ENCODE results near the gene SDHAF2.
"Not testable (repeated sequence)": the region's sequence is repeated elsewhere in the genome, so short reads cannot be mapped to it uniquely, and the experiment has no call there.

Gene SDHAF2

DNA sequence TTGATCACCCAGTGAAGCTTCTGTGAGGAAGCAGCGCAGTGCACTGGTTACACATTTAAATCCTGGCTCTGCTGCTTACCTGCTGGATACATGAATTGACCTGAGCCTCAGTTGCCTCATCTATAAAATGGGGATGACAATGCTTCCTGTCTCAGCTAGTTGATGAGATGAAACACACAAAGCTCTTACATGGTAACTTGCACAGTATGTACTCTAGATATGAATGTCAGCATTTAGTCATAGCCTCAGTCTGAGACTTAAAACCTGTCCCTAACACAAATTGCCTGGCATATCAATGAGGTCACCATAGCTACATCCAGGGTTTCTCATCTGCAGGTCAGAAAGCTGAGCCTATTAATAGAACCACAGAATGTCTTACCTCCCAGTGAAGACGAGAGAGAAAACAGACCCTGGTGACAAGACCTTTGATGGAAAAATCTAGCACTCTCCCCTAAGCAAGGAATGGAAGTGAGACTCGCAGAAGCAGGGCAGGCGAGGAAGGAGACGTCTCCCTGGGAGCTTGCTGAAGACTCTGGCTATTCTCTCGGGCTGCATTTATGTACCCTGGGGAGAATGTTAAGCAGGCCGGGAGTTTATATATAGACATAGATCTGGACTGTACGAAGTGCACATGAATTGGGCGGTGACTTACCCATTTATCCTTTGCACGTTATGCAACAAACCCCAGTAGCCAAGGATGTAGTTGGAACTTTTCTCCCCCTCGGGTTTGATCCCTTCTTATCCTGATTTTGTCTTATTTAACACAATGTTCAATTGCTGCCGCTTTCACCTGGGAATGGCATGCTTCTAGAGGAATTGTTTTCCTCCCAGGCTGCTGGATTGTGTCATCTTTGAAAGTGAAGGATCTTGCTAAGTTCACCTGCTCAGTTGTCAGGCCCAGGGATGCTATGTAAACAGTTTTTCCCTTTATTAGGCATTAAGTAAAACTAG lies 18.0 kb downstream of the SDHAF2 start:
- peaks cover 2 to 3% of the 10 kb centered on the region in 2 donors for H3K4me1 ChIP-seq (ENCODE audit: control insufficient read depth in 2 of 2, insufficient read depth in 2 of 2, low read length in 2 of 2)
- no peak overlapping the region for H3K4me3 ChIP-seq (ENCODE audit: low read length in 2 of 2)
- H3K27ac ChIP-seq (ENCODE audit: low read depth in 2 of 2, low read length in 2 of 2), result peak overlapping the region in 1 of 2 donors; percentile 35
- no peak overlapping the region for H3K9ac ChIP-seq (ENCODE audit: low read depth in 1 of 2, low read length in 2 of 2)
- no peaks in the 10 kb centered on the region for H3K27me3 ChIP-seq (ENCODE audit: control insufficient read depth in 2 of 2, insufficient read depth in 2 of 2, low read length in 2 of 2)
- H3K9me3 ChIP-seq (ENCODE audit: control insufficient read depth in 2 of 2, low read length in 2 of 2), result no peaks in the 10 kb centered on the region
- peaks cover 38 to 48% of the 10 kb centered on the region in 2 donors for H3K36me3 ChIP-seq (ENCODE audit: control insufficient read depth in 2 of 2, insufficient read depth in 2 of 2, low read length in 2 of 2)

DNA sequence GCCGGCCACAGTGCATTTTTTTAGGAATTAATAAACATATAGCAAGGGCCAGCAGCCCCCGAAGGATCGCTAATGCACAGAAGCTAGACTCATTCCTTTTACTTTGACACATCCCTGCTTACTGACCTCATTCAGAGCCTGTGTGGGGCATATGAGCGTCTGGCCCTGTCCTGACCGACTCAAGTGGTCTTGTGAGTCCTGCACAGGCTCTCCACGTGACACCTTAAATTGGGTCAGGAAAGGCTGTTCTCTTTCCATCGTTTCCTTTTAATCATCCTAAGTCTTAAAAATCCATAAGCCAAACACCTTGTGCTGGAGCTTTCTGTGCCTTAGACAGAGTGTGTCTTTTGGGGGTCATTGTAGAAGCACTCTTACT lies 18.6 kb downstream of the SDHAF2 start:
- Histone ChIP-seq H3K9ac (ENCODE audit: low read depth in 1 of 2, low read length in 2 of 2) (no peak overlapping the region), H3K9me3 (ENCODE audit: control insufficient read depth in 2 of 2, low read length in 2 of 2) (no peaks in the 10 kb centered on the region), H3K4me3 (ENCODE audit: low read length in 2 of 2) (no peak overlapping the region), H3K27ac (ENCODE audit: low read depth in 2 of 2, low read length in 2 of 2) (no peak overlapping the region), H3K36me3 (ENCODE audit: control insufficient read depth in 2 of 2, insufficient read depth in 2 of 2, low read length in 2 of 2) (peaks cover 34 to 49% of the 10 kb centered on the region in 2 donors), H3K27me3 (ENCODE audit: control insufficient read depth in 2 of 2, insufficient read depth in 2 of 2, low read length in 2 of 2) (no peaks in the 10 kb centered on the region), H3K4me1 (ENCODE audit: control insufficient read depth in 2 of 2, insufficient read depth in 2 of 2, low read length in 2 of 2) (peaks cover 2 to 3% of the 10 kb centered on the region in 2 donors)

DNA sequence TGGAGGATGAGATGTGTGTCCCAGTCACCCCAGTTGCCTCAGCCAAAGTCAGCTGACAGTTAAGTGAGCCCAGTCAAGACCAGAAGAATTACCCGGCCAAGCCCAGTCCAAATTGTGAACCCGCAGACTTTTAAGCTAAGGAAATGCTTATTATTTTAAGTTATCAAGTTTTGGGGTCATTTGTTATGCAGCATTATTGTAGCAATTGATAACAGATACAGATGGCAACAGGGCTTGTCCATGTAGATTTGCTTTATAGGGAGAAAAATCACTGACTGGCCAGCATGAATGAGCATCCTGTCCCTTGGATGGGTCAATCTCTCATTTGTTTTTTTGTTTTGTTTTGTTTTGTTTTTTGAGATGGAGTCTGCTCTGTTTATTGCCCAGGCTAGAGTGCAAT lies 22.9 kb downstream of the SDHAF2 start:
- Histone ChIP-seq H3K9ac (ENCODE audit: low read depth in 1 of 2, low read length in 2 of 2) (no peak overlapping the region), H3K4me1 (ENCODE audit: control insufficient read depth in 2 of 2, insufficient read depth in 2 of 2, low read length in 2 of 2) (no peaks in the 10 kb centered on the region), H3K4me3 (ENCODE audit: low read length in 2 of 2) (no peak overlapping the region), H3K27me3 (ENCODE audit: control insufficient read depth in 2 of 2, insufficient read depth in 2 of 2, low read length in 2 of 2) (no peaks in the 10 kb centered on the region), H3K9me3 (ENCODE audit: control insufficient read depth in 2 of 2, low read length in 2 of 2) (no peaks in the 10 kb centered on the region), H3K27ac (ENCODE audit: low read depth in 2 of 2, low read length in 2 of 2) (no peak overlapping the region), H3K36me3 (ENCODE audit: control insufficient read depth in 2 of 2, insufficient read depth in 2 of 2, low read length in 2 of 2) (peaks cover 24 to 27% of the 10 kb centered on the region in 2 donors)

DNA sequence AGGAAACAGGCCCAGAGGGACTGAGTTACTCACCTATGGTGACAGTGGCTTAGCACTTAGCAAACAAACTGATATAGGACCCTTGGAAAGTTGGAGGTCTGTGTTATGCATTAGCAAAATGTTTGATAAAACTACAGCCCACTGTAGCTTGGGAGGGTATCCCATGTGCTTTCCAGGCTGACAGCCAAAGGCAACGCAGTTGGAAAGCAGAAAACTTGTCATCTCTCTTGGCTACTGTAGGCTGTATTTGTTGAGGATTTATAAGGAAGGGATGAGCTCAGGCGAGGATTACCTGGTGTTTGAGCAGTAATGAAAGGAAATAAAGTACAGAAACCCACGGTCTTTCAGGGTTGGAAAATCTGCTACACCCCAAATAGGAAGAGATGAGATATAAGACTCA lies 23.8 kb downstream of the SDHAF2 start:
- Histone ChIP-seq H3K9me3 (ENCODE audit: control insufficient read depth in 2 of 2, low read length in 2 of 2) (no peaks in the 10 kb centered on the region), H3K4me3 (ENCODE audit: low read length in 2 of 2) (no peak overlapping the region), H3K27me3 (ENCODE audit: control insufficient read depth in 2 of 2, insufficient read depth in 2 of 2, low read length in 2 of 2) (no peaks in the 10 kb centered on the region), H3K27ac (ENCODE audit: low read depth in 2 of 2, low read length in 2 of 2) (no peak overlapping the region), H3K36me3 (ENCODE audit: control insufficient read depth in 2 of 2, insufficient read depth in 2 of 2, low read length in 2 of 2) (peaks cover 16 to 19% of the 10 kb centered on the region in 2 donors), H3K4me1 (ENCODE audit: control insufficient read depth in 2 of 2, insufficient read depth in 2 of 2, low read length in 2 of 2) (no peaks in the 10 kb centered on the region), H3K9ac (ENCODE audit: low read depth in 1 of 2, low read length in 2 of 2) (no peak overlapping the region)

DNA sequence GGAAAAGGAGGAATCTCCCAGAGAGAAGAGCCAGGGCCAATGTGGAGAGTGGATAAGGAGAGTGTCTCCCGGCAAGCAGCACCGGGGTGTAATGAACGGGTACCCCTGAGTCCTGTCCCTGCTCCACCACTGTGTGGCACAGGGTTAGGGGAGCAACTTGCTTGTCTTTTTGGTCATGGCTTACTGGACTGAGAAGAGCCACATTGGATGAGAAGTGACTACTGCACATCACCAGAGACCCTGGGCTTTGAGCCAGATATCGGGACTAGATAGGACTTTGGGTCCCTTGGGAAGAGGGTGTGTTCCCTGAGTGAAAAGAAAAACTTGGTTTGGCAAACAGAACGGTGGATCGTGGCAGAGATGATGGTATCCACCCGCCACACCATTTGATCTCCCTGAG lies 24.6 kb downstream of the SDHAF2 start:
- Histone ChIP-seq H3K9ac (ENCODE audit: low read depth in 1 of 2, low read length in 2 of 2) (no peak overlapping the region), H3K27me3 (ENCODE audit: control insufficient read depth in 2 of 2, insufficient read depth in 2 of 2, low read length in 2 of 2) (no peaks in the 10 kb centered on the region), H3K4me3 (ENCODE audit: low read length in 2 of 2) (no peak overlapping the region), H3K36me3 (ENCODE audit: control insufficient read depth in 2 of 2, insufficient read depth in 2 of 2, low read length in 2 of 2) (peaks cover 16 to 19% of the 10 kb centered on the region in 2 donors), H3K4me1 (ENCODE audit: control insufficient read depth in 2 of 2, insufficient read depth in 2 of 2, low read length in 2 of 2) (no peaks in the 10 kb centered on the region), H3K9me3 (ENCODE audit: control insufficient read depth in 2 of 2, low read length in 2 of 2) (no peaks in the 10 kb centered on the region), H3K27ac (ENCODE audit: low read depth in 2 of 2, low read length in 2 of 2) (no peak overlapping the region)

DNA sequence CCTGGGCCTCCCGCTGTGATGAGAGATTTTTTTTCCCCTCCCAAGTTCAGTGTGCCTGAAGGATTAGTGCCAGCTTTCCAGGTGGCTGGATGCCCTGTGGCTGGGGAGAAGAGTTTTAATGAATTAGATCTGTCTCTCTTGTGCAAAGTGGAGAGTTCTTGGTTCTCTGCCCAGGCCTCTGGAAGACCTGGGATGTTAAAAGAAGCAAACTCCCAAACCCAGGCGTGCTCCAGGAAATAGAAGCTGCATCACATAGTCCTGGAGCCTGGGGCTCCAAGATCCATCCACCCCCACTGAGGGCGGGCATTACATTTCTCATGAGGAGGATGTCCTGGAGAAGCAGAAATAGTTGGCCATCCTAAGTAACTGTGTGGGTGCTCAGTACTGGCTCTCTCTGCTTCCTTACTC lies 30.6 kb downstream of the SDHAF2 start:
- Histone ChIP-seq H3K9me3 (ENCODE audit: control insufficient read depth in 2 of 2, low read length in 2 of 2) (no peaks in the 10 kb centered on the region), H3K4me3 (ENCODE audit: low read length in 2 of 2) (no peak overlapping the region), H3K27ac (ENCODE audit: low read depth in 2 of 2, low read length in 2 of 2) (no peak overlapping the region)

DNA sequence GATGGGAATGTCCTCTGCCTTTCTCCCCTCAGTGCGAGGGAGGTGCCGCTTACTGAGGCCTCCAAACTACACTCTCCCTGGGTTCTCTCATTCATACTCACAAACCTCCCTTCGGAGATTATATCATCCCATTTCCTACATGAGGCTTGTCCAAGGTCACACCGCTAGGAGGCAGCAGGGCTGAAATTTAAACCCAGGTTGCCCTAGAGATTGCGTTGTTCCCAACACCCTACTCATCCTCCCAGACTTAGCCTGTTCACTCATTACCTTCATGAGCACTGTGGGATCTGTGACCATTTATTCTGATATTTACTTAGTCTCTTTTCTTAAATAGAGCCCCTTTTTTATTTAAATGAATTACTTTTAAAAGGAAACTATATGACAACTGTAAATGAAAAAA lies 31.1 kb downstream of the SDHAF2 start:
- Histone ChIP-seq H3K9ac (ENCODE audit: low read depth in 1 of 2, low read length in 2 of 2) (no peak overlapping the region), H3K36me3 (ENCODE audit: control insufficient read depth in 2 of 2, insufficient read depth in 2 of 2, low read length in 2 of 2) (peaks cover 2 to 3% of the 10 kb centered on the region in 2 donors), H3K27me3 (ENCODE audit: control insufficient read depth in 2 of 2, insufficient read depth in 2 of 2, low read length in 2 of 2) (no peaks in the 10 kb centered on the region), H3K27ac (ENCODE audit: low read depth in 2 of 2, low read length in 2 of 2) (no peak overlapping the region), H3K4me3 (ENCODE audit: low read length in 2 of 2) (no peak overlapping the region), H3K9me3 (ENCODE audit: control insufficient read depth in 2 of 2, low read length in 2 of 2) (no peaks in the 10 kb centered on the region), H3K4me1 (ENCODE audit: control insufficient read depth in 2 of 2, insufficient read depth in 2 of 2, low read length in 2 of 2) (no peaks in the 10 kb centered on the region)

More for the DNA sequence above, 30.6 kb downstream of the SDHAF2 start:
- H3K9ac ChIP-seq (ENCODE audit: low read depth in 1 of 2, low read length in 2 of 2), result no peak overlapping the region
- H3K27me3 ChIP-seq (ENCODE audit: control insufficient read depth in 2 of 2, insufficient read depth in 2 of 2, low read length in 2 of 2), result no peaks in the 10 kb centered on the region
- H3K4me1 ChIP-seq (ENCODE audit: control insufficient read depth in 2 of 2, insufficient read depth in 2 of 2, low read length in 2 of 2), result no peaks in the 10 kb centered on the region
- H3K36me3 ChIP-seq (ENCODE audit: control insufficient read depth in 2 of 2, insufficient read depth in 2 of 2, low read length in 2 of 2), result peaks cover 2 to 5% of the 10 kb centered on the region in 2 donors

DNA sequence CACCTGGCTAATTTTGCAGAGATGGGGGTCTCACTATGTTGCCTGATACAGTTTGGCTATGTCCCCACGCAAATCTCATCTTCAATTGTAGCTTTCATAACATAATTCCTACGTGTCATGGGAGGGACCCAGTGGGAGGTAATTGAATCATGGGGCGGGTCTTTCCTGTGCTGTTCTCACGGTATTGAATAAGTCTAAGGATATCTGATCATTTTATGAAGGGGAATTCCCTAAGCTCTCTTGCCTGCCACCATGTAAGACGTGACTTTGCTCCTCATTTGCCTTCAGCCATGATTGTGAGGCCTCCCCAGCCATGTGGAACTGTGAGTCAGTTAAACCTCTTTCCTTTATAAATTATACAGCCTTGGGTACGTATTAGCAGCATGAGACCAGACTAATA lies 37.7 kb downstream of the SDHAF2 start:
- H3K9ac ChIP-seq (ENCODE audit: low read depth in 1 of 2, low read length in 2 of 2); H3K4me1 ChIP-seq (ENCODE audit: control insufficient read depth in 2 of 2, insufficient read depth in 2 of 2, low read length in 2 of 2); H3K9me3 ChIP-seq (ENCODE audit: control insufficient read depth in 2 of 2, low read length in 2 of 2); H3K4me3 ChIP-seq (ENCODE audit: low read length in 2 of 2); H3K27ac ChIP-seq (ENCODE audit: low read depth in 2 of 2, low read length in 2 of 2); H3K27me3 ChIP-seq (ENCODE audit: control insufficient read depth in 2 of 2, insufficient read depth in 2 of 2, low read length in 2 of 2): not testable (repeated sequence)
- peaks cover 0 to 10% of the 10 kb centered on the region in 2 donors for H3K36me3 ChIP-seq (ENCODE audit: control insufficient read depth in 2 of 2, insufficient read depth in 2 of 2, low read length in 2 of 2)

DNA sequence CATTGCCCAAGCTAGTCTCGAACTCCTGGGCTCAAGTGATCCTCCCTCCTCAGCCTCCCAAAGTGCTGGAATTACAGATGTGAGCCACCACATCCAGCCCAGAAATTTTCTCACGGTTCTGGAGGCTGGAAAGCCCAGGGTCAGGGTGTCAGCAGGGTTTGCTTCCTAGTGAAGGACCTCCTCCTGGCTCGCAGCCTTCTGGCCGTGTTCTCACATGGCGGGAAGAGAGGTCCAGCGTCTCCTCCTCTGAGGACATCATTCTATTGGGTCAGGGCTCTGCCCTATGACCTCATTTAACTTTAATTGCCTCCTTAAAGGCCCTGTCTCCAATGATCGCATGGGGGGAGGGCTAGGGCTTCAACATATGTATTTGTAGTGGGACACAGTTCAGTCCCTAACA lies 38.1 kb downstream of the SDHAF2 start:
- Histone ChIP-seq H3K36me3 (ENCODE audit: control insufficient read depth in 2 of 2, insufficient read depth in 2 of 2, low read length in 2 of 2) (peaks cover 0 to 10% of the 10 kb centered on the region in 2 donors), H3K4me3 (ENCODE audit: low read length in 2 of 2) (no peak overlapping the region), H3K9ac (ENCODE audit: low read depth in 1 of 2, low read length in 2 of 2) (no peak overlapping the region), H3K27me3 (ENCODE audit: control insufficient read depth in 2 of 2, insufficient read depth in 2 of 2, low read length in 2 of 2) (no peaks in the 10 kb centered on the region), H3K9me3 (ENCODE audit: control insufficient read depth in 2 of 2, low read length in 2 of 2) (no peaks in the 10 kb centered on the region), H3K4me1 (ENCODE audit: control insufficient read depth in 2 of 2, insufficient read depth in 2 of 2, low read length in 2 of 2) (no peaks in the 10 kb centered on the region), H3K27ac (ENCODE audit: low read depth in 2 of 2, low read length in 2 of 2) (no peak overlapping the region)

DNA sequence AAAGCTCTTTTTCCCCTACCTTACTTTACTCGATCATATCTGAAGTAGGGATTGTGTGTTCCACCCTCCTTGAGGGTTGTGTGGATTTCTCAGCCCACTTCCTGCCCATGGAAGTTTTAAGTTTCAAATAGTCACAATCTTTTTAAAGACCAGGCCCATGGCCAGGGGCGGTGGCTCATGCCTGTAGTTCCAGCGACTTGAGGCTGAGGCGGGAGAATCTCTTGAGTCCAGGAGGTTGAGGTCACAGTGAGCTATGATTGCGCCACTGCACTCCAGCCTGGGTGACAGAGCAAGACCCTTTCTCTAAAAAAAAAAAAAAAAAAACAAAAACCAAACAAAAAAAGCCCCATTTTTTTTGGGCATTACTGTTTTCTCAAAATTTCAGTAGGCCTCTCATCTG lies 42.4 kb downstream of the SDHAF2 start:
- no peaks in the 10 kb centered on the region for H3K9me3 ChIP-seq (ENCODE audit: control insufficient read depth in 2 of 2, low read length in 2 of 2)
- peak overlapping the region; percentile 16 to 55 for H3K27ac ChIP-seq (ENCODE audit: low read depth in 2 of 2, low read length in 2 of 2)
- H3K9ac ChIP-seq (ENCODE audit: low read depth in 1 of 2, low read length in 2 of 2), result no peak overlapping the region
- no peaks in the 10 kb centered on the region for H3K27me3 ChIP-seq (ENCODE audit: control insufficient read depth in 2 of 2, insufficient read depth in 2 of 2, low read length in 2 of 2)
- H3K4me1 ChIP-seq (ENCODE audit: control insufficient read depth in 2 of 2, insufficient read depth in 2 of 2, low read length in 2 of 2), result peaks cover 0 to 4% of the 10 kb centered on the region in 2 donors
- H3K4me3 ChIP-seq (ENCODE audit: low read length in 2 of 2), result no peak overlapping the region
- peaks cover 0 to 9% of the 10 kb centered on the region in 2 donors for H3K36me3 ChIP-seq (ENCODE audit: control insufficient read depth in 2 of 2, insufficient read depth in 2 of 2, low read length in 2 of 2)
